Caco-2 (cell line): ENCODE results near the gene RHOG. TPM values are rescaled to one million over a fixed set of nuclear protein-coding genes. Genes with fewer than 3 reads are reported as not detected.

Source experiments
- BruUV-seq: library from RNA; stranded (reverse); fragments of 400-500 nt; replicated peaks from 2 replicates; lab custom pipeline; 2021; lab: Mats Ljungman, UMichigan
- CTCF ChIA-PET: fragments of 300-600 bp; sonication (Branson Sonifier 250); formaldehyde crosslinking; loops from one replicate; lab custom pipeline; 2022; ENCODE audit warnings: antibody characterized with exemption; lab: Charles Lee
- POLR2A ChIA-PET: fragments of 300-600 bp; sonication (Branson Sonifier 250); formaldehyde crosslinking; loops from one replicate; lab custom pipeline; 2022; ENCODE audit warnings: antibody characterized with exemption; lab: Charles Lee
- DNase-seq, 2 experiments: peaks; one replicate each; pipeline versions ENCODE4 v3.0.0 to v3.0.0-alpha.2; 2020 to 2022
- H3K27me3 ChIP-seq: replicated peaks from 2 replicates; pipeline ENCODE4 v1.6.0; 2011; ENCODE audit warnings: low read length; ENCODE audit not compliant: control insufficient read depth, insufficient read depth
- H3K36me3 ChIP-seq: 2 replicates; pipeline ENCODE4 v1.5.1; 2011; ENCODE audit warnings: low read length; ENCODE audit not compliant: control insufficient read depth, insufficient read depth
- H3K4me1 ChIP-seq: fragments of 250-450 bp; sonication (Bioruptor Pico); 2 replicates; pipeline ENCODE4 v1.5.1; 2020; ENCODE audit warnings: mild to moderate bottlenecking
- H3K4me3 ChIP-seq: 2 replicates; pipeline ENCODE4 v1.5.1; 2011; ENCODE audit warnings: low read depth, mild to moderate bottlenecking, control low read depth, low read length
- H3K9me3 ChIP-seq: fragments of 250-450 bp; sonication (Bioruptor Pico); 2 replicates; pipeline ENCODE4 v1.5.1; 2020; ENCODE audit warnings: mild to moderate bottlenecking, moderate library complexity
- H3K27ac Mint-ChIP-seq: one replicate; pipeline ENCODE4 v1.8.0; 2022; ENCODE audit warnings: mixed read lengths; ENCODE audit not compliant: unreplicated experiment
- H3K27me3 Mint-ChIP-seq: one replicate; pipeline ENCODE4 v1.8.0; 2022; ENCODE audit warnings: mixed read lengths; ENCODE audit not compliant: insufficient read depth, unreplicated experiment
- H3K36me3 Mint-ChIP-seq: one replicate; pipeline ENCODE4 v1.8.0; 2022; ENCODE audit warnings: mild to moderate bottlenecking, mixed read lengths; ENCODE audit not compliant: insufficient read depth, unreplicated experiment
- H3K4me1 Mint-ChIP-seq: one replicate; pipeline ENCODE4 v1.8.0; 2022; ENCODE audit warnings: low read depth, mixed read lengths; ENCODE audit not compliant: unreplicated experiment
- H3K4me3 Mint-ChIP-seq: one replicate; pipeline ENCODE4 v1.8.0; 2022; ENCODE audit warnings: mild to moderate bottlenecking, moderate library complexity, mixed read lengths; ENCODE audit not compliant: unreplicated experiment
- H3K9me3 Mint-ChIP-seq: one replicate; pipeline ENCODE4 v1.8.0; 2022; ENCODE audit warnings: mixed read lengths; ENCODE audit not compliant: unreplicated experiment
- CTCF ChIP-seq, 2 experiments: fragments of 200-600 bp in 1 of 2; IDR thresholded peaks; 1 replicate in 1 of 2; 2 replicates in 1 of 2; pipeline versions ENCODE4 v1.5.1 to v1.8.0; 2011 to 2022; ENCODE audit warnings: antibody characterized with exemption in 1 of 2, control low read depth in 1 of 2, inconsistent platforms in 1 of 2, low read depth in 1 of 2, low read length in 1 of 2, mild to moderate bottlenecking in 1 of 2, moderate library complexity in 1 of 2; ENCODE audit not compliant: insufficient read depth in 1 of 2, severe bottlenecking in 1 of 2, unreplicated experiment in 1 of 2
- intact Hi-C: fragments of 100-400 bp; cut with micrococcal nuclease; formaldehyde crosslinking; loops from one replicate; pipeline ENCODE4 v1.10.0; 2022; ENCODE audit not compliant: unreplicated experiment
- total RNA-seq: library from RNA; stranded (reverse); gene quantifications from 2 replicates; pipeline ENCODE4 v1.2.3, GENCODE V29; 2022

The RHOG gene
- total RNA-seq, 1 experiment from 2014 or later: 36.9 TPM

- TF ChIP-seq CTCF (IDR thresholded peaks at IDR 0.05; ENCODE audit: insufficient read depth in 1 of 2, low read depth in 1 of 2, low read length in 1 of 2, severe bottlenecking in 1 of 2, unreplicated experiment in 1 of 2): no peak
Observed at GRCh38 chr11:3835751-3836150, 5.0 kb downstream of the RHOG start.

DNA sequence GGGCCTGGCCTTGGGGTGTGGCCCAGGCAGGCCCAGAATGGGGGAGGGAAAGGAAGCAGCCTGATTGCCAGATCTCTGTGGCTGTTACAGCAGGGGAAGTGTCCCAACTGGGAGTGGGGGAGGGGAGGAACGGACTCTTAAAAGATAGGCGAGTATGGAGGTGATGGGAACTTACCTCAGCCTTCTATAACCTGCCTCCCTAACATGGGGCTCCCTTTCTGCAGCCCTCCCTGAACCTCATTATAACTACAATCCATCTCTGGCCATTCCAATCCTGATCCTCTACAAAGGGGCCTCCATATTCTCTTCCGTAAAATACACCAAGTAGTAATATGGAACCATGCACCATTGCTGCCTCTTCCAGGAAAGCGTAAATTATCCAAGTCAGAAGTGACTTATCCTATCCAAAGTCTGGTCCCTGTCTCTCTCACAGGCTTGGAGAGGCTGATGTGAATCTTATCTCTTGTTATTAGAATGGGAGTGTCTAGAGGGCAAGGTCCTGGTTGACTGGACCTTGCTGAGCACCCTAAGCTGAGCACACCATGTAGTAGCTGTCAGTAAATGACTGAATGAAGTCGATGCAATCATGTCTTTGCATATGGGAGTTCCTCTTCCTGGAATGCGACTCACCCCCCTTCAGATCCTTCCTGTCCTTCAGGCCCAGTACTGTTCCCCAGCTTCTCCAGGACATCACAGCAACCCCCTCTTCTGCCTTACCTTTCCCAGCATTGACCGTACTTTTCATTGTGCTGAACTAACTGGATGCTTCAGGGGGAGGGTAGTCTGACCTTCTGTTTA lies 5.9 kb downstream of the RHOG start:
- Histone ChIP-seq H3K4me1 (peaks cover 20% of the 10 kb centered on the region), H3K9me3 (no peaks in the 10 kb centered on the region), H3K4me3 (no peak overlapping the region), H3K36me3 (no peaks in the 10 kb centered on the region), H3K27me3 (no peaks in the 10 kb centered on the region)
- BruUV-seq: no TSS peak
- CTCF ChIA-PET: interaction anchor here (1.4 kb wide), 1 partner anchor 18 kb away, joined by 3 read pairs; no protein-coding TSS in a partner anchor
- POLR2A ChIA-PET: no interaction called here
- intact Hi-C loops: no loop called here
- DNase-seq: no peak
- no peaks in the 10 kb centered on the region for H3K27me3 Mint-ChIP-seq
- no peaks in the 10 kb centered on the region for H3K9me3 Mint-ChIP-seq
- peaks cover 26% of the 10 kb centered on the region for H3K36me3 Mint-ChIP-seq
- peaks cover 30% of the 10 kb centered on the region for H3K4me1 Mint-ChIP-seq
- no peak for TF ChIP-seq CTCF (IDR thresholded peaks at IDR 0.05; ENCODE audit: insufficient read depth in 1 of 2, low read depth in 1 of 2, low read length in 1 of 2, severe bottlenecking in 1 of 2, unreplicated experiment in 1 of 2)
- peak overlapping the region; percentile 14 for H3K27ac Mint-ChIP-seq
- no peak overlapping the region for H3K4me3 Mint-ChIP-seq

More at GRCh38 chr11:3835751-3836150, 5.0 kb downstream of the RHOG start:
- no peak overlapping the region for H3K4me3 ChIP-seq
- Mint-ChIP-seq H3K36me3 (peaks cover 25% of the 10 kb centered on the region), H3K27me3 (no peaks in the 10 kb centered on the region), H3K4me3 (no peak overlapping the region), H3K4me1 (peaks cover 33% of the 10 kb centered on the region), H3K9me3 (no peaks in the 10 kb centered on the region), H3K27ac (peak overlapping the region; percentile 14)
- CTCF ChIA-PET: no interaction called here
- no peaks in the 10 kb centered on the region for H3K9me3 ChIP-seq
- intact Hi-C loops: no loop called here
- H3K4me1 ChIP-seq: peaks cover 23% of the 10 kb centered on the region
- POLR2A ChIA-PET: no interaction called here
- DNase-seq: no peak
- no peaks in the 10 kb centered on the region for H3K36me3 ChIP-seq
- BruUV-seq: no TSS peak
- H3K27me3 ChIP-seq: no peaks in the 10 kb centered on the region

- H3K27ac Mint-ChIP-seq: peak overlapping the region; percentile 14
- Histone ChIP-seq H3K36me3 (no peaks in the 10 kb centered on the region), H3K4me1 (peaks cover 17% of the 10 kb centered on the region), H3K27me3 (no peaks in the 10 kb centered on the region), H3K9me3 (no peaks in the 10 kb centered on the region), H3K4me3 (no peak overlapping the region)
- no TSS peak for BruUV-seq
- no peaks in the 10 kb centered on the region for H3K9me3 Mint-ChIP-seq
- intact Hi-C loops: no loop called here
- CTCF ChIA-PET: interaction anchor here (1.4 kb wide), 1 partner anchor 18 kb away, joined by 3 read pairs; no protein-coding TSS in a partner anchor
- no peak for DNase-seq
- no peaks in the 10 kb centered on the region for H3K27me3 Mint-ChIP-seq
- H3K36me3 Mint-ChIP-seq: peaks cover 32% of the 10 kb centered on the region
- no peak for TF ChIP-seq CTCF (IDR thresholded peaks at IDR 0.05; ENCODE audit: insufficient read depth in 1 of 2, low read depth in 1 of 2, low read length in 1 of 2, severe bottlenecking in 1 of 2, unreplicated experiment in 1 of 2)
- peaks cover 25% of the 10 kb centered on the region for H3K4me1 Mint-ChIP-seq
- POLR2A ChIA-PET: no interaction called here
- no peak overlapping the region for H3K4me3 Mint-ChIP-seq
Observed at GRCh38 chr11:3834349-3834663, 6.5 kb downstream of the RHOG start.
